H1 (cell line): Measurements from ENCODE around the gene KISS1. TPM values are rescaled to one million over a fixed set of nuclear protein-coding genes. Genes with fewer than 3 reads are reported as not detected.

Experiments
- CTCF ChIA-PET: fragments of 300-600 bp; sonication (Branson Sonifier 250); formaldehyde crosslinking; loops from one replicate; lab custom pipeline; 2021; ENCODE audit not compliant: partially characterized antibody; lab: Charles Lee
- POLR2A ChIA-PET: fragments of 300-600 bp; sonication (Branson Sonifier 250); formaldehyde crosslinking; loops from one replicate; lab custom pipeline; 2021; ENCODE audit warnings: inconsistent platforms; ENCODE audit not compliant: partially characterized antibody; lab: Charles Lee
- DNase-seq, 2 experiments: peaks; one replicate each; pipeline versions ENCODE4 v3.0.0 to v3.0.0-alpha.2; 2010 to 2022; ENCODE audit warnings: low spot score in 2 of 2, low read depth in 1 of 2, mixed read lengths in 1 of 2
- FAIRE-seq: peaks from 2 replicates; lab custom pipeline; 2011; peaks lifted over from hg19 to GRCh38; lab: Jason Lieb, UNC
- H2AFZ ChIP-seq: 2 replicates; pipeline ENCODE4 v1.8.1; 2012; ENCODE audit warnings: low read length, inconsistent platforms
- H2AK5ac ChIP-seq: 2 replicates; pipeline ENCODE4 v1.6.1; 2013; ENCODE audit warnings: low read depth, low read length
- H2BK120ac ChIP-seq: replicated peaks from 2 replicates; pipeline ENCODE3; 2013; ENCODE audit warnings: low read depth, low read length, inconsistent platforms
- H2BK12ac ChIP-seq: 2 replicates; pipeline ENCODE4 v1.6.1; 2013; ENCODE audit warnings: low read depth, low read length
- H2BK15ac ChIP-seq: 2 replicates; pipeline ENCODE4 v1.6.1; 2013; ENCODE audit warnings: low read length
- H2BK20ac ChIP-seq: 2 replicates; pipeline ENCODE4 v1.6.1; 2013; ENCODE audit warnings: low read length
- H2BK5ac ChIP-seq: 2 replicates; pipeline ENCODE4 v1.6.1; 2013; ENCODE audit warnings: low read depth, low read length
- H3K14ac ChIP-seq: 2 replicates; pipeline ENCODE4 v1.6.1; 2013; ENCODE audit warnings: inconsistent platforms; ENCODE audit not compliant: insufficient read length
- H3K18ac ChIP-seq: 2 replicates; pipeline ENCODE4 v1.6.1; 2013; ENCODE audit warnings: low read length; ENCODE audit errors: extremely low read depth
- H3K23ac ChIP-seq: 2 replicates; pipeline ENCODE4 v1.6.1; 2013; ENCODE audit warnings: inconsistent platforms; ENCODE audit not compliant: insufficient read length
- H3K23me2 ChIP-seq: 2 replicates; pipeline ENCODE4 v1.6.1; 2013; ENCODE audit warnings: low read depth, low read length
- H3K27ac ChIP-seq: 2 replicates; pipeline ENCODE4 v1.6.1; 2011; ENCODE audit warnings: low read depth, low read length, inconsistent platforms
- H3K27me3 ChIP-seq, 4 experiments: replicated peaks in 1 of 4; 1 replicate in 1 of 4; 2 replicates in 3 of 4; pipeline versions ENCODE4 v1.6.1 to v1.8.1; 2011 to 2013; ENCODE audit warnings: low read length in 3 of 4, mild to moderate bottlenecking in 3 of 4, inconsistent platforms in 2 of 4, mixed read lengths in 2 of 4, moderate library complexity in 1 of 4; ENCODE audit not compliant: control insufficient read depth in 3 of 4, insufficient read depth in 3 of 4; ENCODE audit errors: extremely low read depth in 1 of 4
- H3K36me3 ChIP-seq, 4 experiments: 2 replicates each; pipeline versions ENCODE4 v1.6.1 to v1.8.1; 2011 to 2013; ENCODE audit warnings: mild to moderate bottlenecking in 4 of 4, low read length in 3 of 4, moderate library complexity in 2 of 4, control low read depth in 1 of 4, inconsistent platforms in 1 of 4; ENCODE audit not compliant: insufficient read depth in 4 of 4, control insufficient read depth in 2 of 4
- H3K4ac ChIP-seq: replicated peaks from 2 replicates; pipeline ENCODE3; 2013; ENCODE audit warnings: low read length, low read depth, mixed read lengths, inconsistent platforms; ENCODE audit not compliant: insufficient read length
- H3K4me1 ChIP-seq, 4 experiments: replicated peaks in 1 of 4; 1 replicate in 1 of 4; 2 replicates in 3 of 4; pipeline versions ENCODE4 v1.6.1 to v1.8.1; 2011 to 2013; ENCODE audit warnings: low read length in 3 of 4, inconsistent platforms in 2 of 4, mixed read lengths in 1 of 4; ENCODE audit not compliant: insufficient read depth in 4 of 4, control insufficient read depth in 3 of 4
- H3K4me2 ChIP-seq, 2 experiments: 2 replicates each; pipeline versions ENCODE4 v1.6.1 to v1.8.1; 2011 to 2013; ENCODE audit warnings: low read depth in 2 of 2, low read length in 2 of 2, control low read depth in 1 of 2, inconsistent platforms in 1 of 2, mild to moderate bottlenecking in 1 of 2; ENCODE audit not compliant: insufficient read depth in 1 of 2
- H3K4me3 ChIP-seq, 4 experiments: fragments of 200-600, 300-600 bp in 1 of 4; sonication (generic), shearing (Covaris generic), sonication (Bioruptor Twin) in 1 of 4; 2 replicates each; pipeline versions ENCODE4 v1.5.1 to v1.8.1; 2011 to 2016; ENCODE audit warnings: low read length in 4 of 4, low read depth in 3 of 4, control low read depth in 2 of 4, inconsistent platforms in 2 of 4, mild to moderate bottlenecking in 2 of 4, mixed read lengths in 1 of 4, moderate library complexity in 1 of 4; ENCODE audit not compliant: insufficient read depth in 2 of 4; ENCODE audit errors: extremely low read depth in 1 of 4
- H3K56ac ChIP-seq: replicated peaks from 2 replicates; pipeline ENCODE3; 2013; ENCODE audit warnings: low read depth, mild to moderate bottlenecking, mixed read lengths, low read length, inconsistent platforms; ENCODE audit not compliant: insufficient read length
- H3K79me1 ChIP-seq: 2 replicates; pipeline ENCODE4 v1.6.1; 2013; ENCODE audit warnings: low read depth, low read length, control low read depth
- H3K79me2 ChIP-seq, 2 experiments: 2 replicates each; pipeline versions ENCODE4 v1.6.1 to v1.8.1; 2012 to 2013; ENCODE audit warnings: low read length in 2 of 2, mild to moderate bottlenecking in 2 of 2, inconsistent platforms in 1 of 2; ENCODE audit not compliant: insufficient read depth in 2 of 2, control insufficient read depth in 1 of 2
- H3K9ac ChIP-seq, 4 experiments: replicated peaks in 1 of 4; 1 replicate in 1 of 4; 2 replicates in 3 of 4; pipeline versions ENCODE4 v1.6.1 to v1.8.1; 2011 to 2013; ENCODE audit warnings: low read depth in 3 of 4, low read length in 3 of 4, control low read depth in 2 of 4, mild to moderate bottlenecking in 2 of 4, moderate library complexity in 2 of 4, inconsistent platforms in 1 of 4; ENCODE audit errors: extremely low read depth in 1 of 4
- H3K9me3 ChIP-seq, 2 experiments: 2 replicates each; pipeline versions ENCODE4 v1.6.1 to v1.8.1; 2012 to 2013; ENCODE audit warnings: mild to moderate bottlenecking in 2 of 2, moderate library complexity in 2 of 2, control low read depth in 1 of 2, inconsistent platforms in 1 of 2, low read depth in 1 of 2, low read length in 1 of 2, mixed read lengths in 1 of 2; ENCODE audit not compliant: insufficient read depth in 2 of 2
- H4K20me1 ChIP-seq, 2 experiments: replicated peaks in 1 of 2; 2 replicates each; pipeline versions ENCODE3 to v1.8.1; 2011 to 2013; ENCODE audit warnings: inconsistent platforms in 2 of 2, low read length in 2 of 2, mild to moderate bottlenecking in 1 of 2; ENCODE audit not compliant: insufficient read depth in 2 of 2, control insufficient read depth in 1 of 2
- H4K5ac ChIP-seq: 2 replicates; pipeline ENCODE4 v1.6.1; 2013; ENCODE audit warnings: low read length, low read depth, mixed read lengths, inconsistent platforms; ENCODE audit not compliant: insufficient read length
- H4K8ac ChIP-seq: 2 replicates; pipeline ENCODE4 v1.8.0; 2013; ENCODE audit warnings: mild to moderate bottlenecking, moderate library complexity, low read length, inconsistent platforms; ENCODE audit not compliant: insufficient read depth; ENCODE audit errors: extremely low read depth
- H4K91ac ChIP-seq: replicated peaks from 2 replicates; pipeline ENCODE3; 2013; ENCODE audit warnings: low read length, mixed read lengths, inconsistent platforms; ENCODE audit not compliant: insufficient read length
- CBX5 ChIP-seq: fragments of 300-800, 300-1000 bp; sonication (generic); IDR thresholded peaks from 2 replicates; pipeline ENCODE4 v1.7.1; 2016; ENCODE audit warnings: antibody characterized with exemption, low read length, low read depth
- CTCF ChIP-seq, 3 experiments: IDR thresholded peaks; 1 replicate in 2 of 3; 2 replicates in 1 of 3; pipeline versions ENCODE4 v1.5.1 to v1.6.1; 2011; ENCODE audit warnings: low read length in 3 of 3, mild to moderate bottlenecking in 3 of 3, inconsistent platforms in 2 of 3, low read depth in 1 of 3, moderate library complexity in 1 of 3; ENCODE audit not compliant: insufficient read depth in 1 of 3; ENCODE audit errors: control extremely low read depth in 1 of 3
- EP300 ChIP-seq, 2 experiments: IDR thresholded peaks; 1 replicate in 1 of 2; 2 replicates in 1 of 2; pipeline ENCODE4 v1.6.1; 2011 to 2012; ENCODE audit warnings: low read depth in 2 of 2, low read length in 2 of 2, mild to moderate bottlenecking in 2 of 2, borderline replicate concordance in 1 of 2, inconsistent platforms in 1 of 2, moderate library complexity in 1 of 2
- FOSL1 ChIP-seq: IDR thresholded peaks from 2 replicates; pipeline ENCODE4 v1.6.1; 2011; ENCODE audit warnings: mild to moderate bottlenecking, low read depth, low read length, moderate library complexity; ENCODE audit not compliant: insufficient read depth
- HDAC6 ChIP-seq: IDR thresholded peaks from one replicate; pipeline ENCODE4 v1.7.1; 2012; ENCODE audit warnings: low read depth, mild to moderate bottlenecking, inconsistent platforms, low read length, moderate library complexity
- JUN ChIP-seq: IDR thresholded peaks from 2 replicates; pipeline ENCODE4 v1.6.1; 2011; ENCODE audit warnings: low read depth, mild to moderate bottlenecking, improper control_type of control experiment, low read length
- PHF8 ChIP-seq: fragments of 200-600 bp; sonication (generic); conservative IDR thresholded peaks from 2 replicates; pipeline ENCODE4 v1.7.1; 2012; ENCODE audit warnings: low read depth, mild to moderate bottlenecking, inconsistent platforms, low read length, moderate library complexity
- POLR2A ChIP-seq, 2 experiments: IDR thresholded peaks; 1 replicate in 1 of 2; 2 replicates in 1 of 2; pipeline ENCODE4 v1.6.1; 2011; ENCODE audit warnings: low read depth in 2 of 2, low read length in 2 of 2, mild to moderate bottlenecking in 2 of 2; ENCODE audit errors: control extremely low read depth in 1 of 2
- TEAD4 ChIP-seq: IDR thresholded peaks from 2 replicates; pipeline ENCODE4 v1.6.1; 2012; ENCODE audit warnings: low read depth, low read length, inconsistent platforms, mixed read lengths
- WGBS, 2 experiments: shearing (Covaris generic) in 1 of 2; methylation state at CpG; one replicate each; pipeline versions ENCODE4 v1.1.6 to v1.1.7; 2013 to 2015; ENCODE audit warnings: low lambda C conversion rate in 2 of 2, mixed read lengths in 2 of 2, inconsistent platforms in 1 of 2, low coverage in 1 of 2, missing lambda C conversion rate in 1 of 2; ENCODE audit not compliant: insufficient replicate concordance in 2 of 2, insufficient coverage in 1 of 2, insufficient read length in 1 of 2; ENCODE audit errors: extremely low coverage in 1 of 2, missing lambda C conversion rate in 1 of 2; 5-methylcytosine and 5-hydroxymethylcytosine counted together
- polyA plus RNA-seq, 7 experiments: library from polyadenylated mRNA; depleted of rRNA in 3 of 7; stranded (reverse) in 5 of 7; unstranded in 2 of 7; fragments of >200 nt in 5 of 7; fragments of 200-250 nt in 2 of 7; gene quantifications; 1 replicate in 5 of 7; 2 replicates in 1 of 7; 4 replicates in 1 of 7; pipeline versions ENCODE4 v1.2.1 to v1.2.3, GENCODE V29; 2011 to 2013; ENCODE audit warnings: missing spikeins in 2 of 7, mixed read lengths in 2 of 7
- total RNA-seq: library from RNA; stranded (reverse); fragmentation: NEBNext Ultra II Directional; extraction: Animal tissue kit (Norgen Biotek cat#: 25700); gene quantifications from 2 replicates; pipeline ENCODE4 v1.2.1, GENCODE V29; 2021

The KISS1 gene
- total and polyA plus RNA-seq, 2 of the 8 experiments (the other 6 are each of a cell fraction or from before 2014, with no cell fraction given) = 0.71 TPM; not detected in 1

- H2AFZ ChIP-seq = no peak overlapping the region
- TF ChIP-seq CTCF (IDR thresholded peaks at IDR 0.05; ENCODE audit: control extremely low read depth in 1 of 3, insufficient read depth in 1 of 3, low read depth in 1 of 3, low read length in 3 of 3) (no peak), CBX5 (no peak), PHF8 (no peak), JUN (no peak), FOSL1 (no peak), TEAD4 (no peak), POLR2A (IDR thresholded peaks at IDR 0.05; ENCODE audit: control extremely low read depth in 1 of 2, low read depth in 2 of 2, low read length in 2 of 2) (no peak), EP300 (IDR thresholded peaks at IDR 0.05; ENCODE audit: borderline replicate concordance in 1 of 2, low read depth in 2 of 2, low read length in 2 of 2) (no peak), HDAC6 (no peak)
- no peaks in the 10 kb centered on the region for H3K9me3 ChIP-seq
- no peak overlapping the region for H2BK15ac ChIP-seq
- H3K9ac ChIP-seq = no peak overlapping the region
- no peak overlapping the region for H3K14ac ChIP-seq
- WGBS, 2 experiments = 79% methylated on average over 4 of the region's 4 CpGs; no CpG with 5 or more reads in 1 of the 2 experiments
- POLR2A ChIA-PET = no interaction called here
- H3K4ac ChIP-seq = no peak overlapping the region
- peaks cover 0 to 4% (median 2%) of the 10 kb centered on the region in 4 experiments; a peak in 3 of 7 replicates for H3K4me1 ChIP-seq
- H3K79me1 ChIP-seq = no peaks in the 10 kb centered on the region
- CTCF ChIA-PET = interaction anchor here (1.1 to 9.9 kb wide), 8 partner anchors 9 to 149 kb away, joined by 3 to 156 read pairs (median 6); partner anchors contain the start of gene PLEKHA6
- no peak overlapping the region for H4K5ac ChIP-seq
- H4K20me1 ChIP-seq = no peaks in the 10 kb centered on the region
- no peaks in the 10 kb centered on the region for H3K27me3 ChIP-seq
- no peak overlapping the region for H3K23ac ChIP-seq
- no peak overlapping the region for H3K18ac ChIP-seq
- no peak overlapping the region for H3K4me2 ChIP-seq
- H2BK120ac ChIP-seq = no peak overlapping the region
- H3K36me3 ChIP-seq = no peaks in the 10 kb centered on the region
- no peak for FAIRE-seq
- H2BK5ac ChIP-seq = no peak overlapping the region
- no peak overlapping the region for H4K91ac ChIP-seq
- no peak overlapping the region for H3K4me3 ChIP-seq
- no peak overlapping the region for H3K56ac ChIP-seq
- no peak overlapping the region for H4K8ac ChIP-seq
- peaks cover 10% of the 10 kb centered on the region; the same call in 1 of the 2 replicates for H3K23me2 ChIP-seq
- H2BK20ac ChIP-seq = no peak overlapping the region
- H2BK12ac ChIP-seq = no peak overlapping the region
- H3K27ac ChIP-seq = no peak overlapping the region
- no peak for DNase-seq
- H3K79me2 ChIP-seq = no peaks in the 10 kb centered on the region
- H2AK5ac ChIP-seq = no peak overlapping the region
Observed at GRCh38 chr1:204217648-204218000, 21.3 kb upstream of the KISS1 start.
